HepG2 (cell line): ENCODE measurements around the gene IL17C. TPM values are rescaled to one million over a fixed set of nuclear protein-coding genes. Genes with fewer than 3 reads are reported as not detected.

Source experiments
- ATAC-seq: fragments of 200-7000 bp; cut with Tn5 transposase; 3 replicates; pipeline ENCODE4 v1.9.1; 2020; ENCODE audit warnings: mild to moderate bottlenecking, moderate library complexity
- BruUV-seq: library from RNA; stranded (reverse); fragments of 400-500 nt; replicated peaks from 2 replicates; lab custom pipeline; 2021; lab: Mats Ljungman, UMichigan
- CTCF ChIA-PET: fragments of 300-600 bp; formaldehyde crosslinking; extraction: SDS; loops from one replicate; lab custom pipeline; 2021; ENCODE audit warnings: low total read pairs, inconsistent platforms, low intra/inter-chr PET ratio; lab: Yijun Ruan, JAX
- POLR2A ChIA-PET: fragments of 350-600 bp; sonication (Branson Sonifier 250); formaldehyde crosslinking; loops from one replicate; lab custom pipeline; 2020; ENCODE audit warnings: antibody characterized with exemption, inconsistent platforms; lab: Yijun Ruan, JAX
- DNase-seq: peaks from one replicate; pipeline ENCODE4 v3.0.0-alpha.2; 2015; ENCODE audit warnings: low spot score
- FAIRE-seq: peaks from 3 replicates; lab custom pipeline; 2011; peaks lifted over from hg19 to GRCh38; lab: Jason Lieb, UNC
- H2AFZ ChIP-seq: one replicate; pipeline ENCODE4 v1.6.1; 2011; ENCODE audit warnings: low read length, inconsistent platforms
- H3K27ac ChIP-seq: fragments of 300-600 bp; 3 replicates; pipeline ENCODE4 v1.8.0; 2011; ENCODE audit warnings: mixed run types, mild to moderate bottlenecking, mixed read lengths, low read length, inconsistent platforms; ENCODE audit not compliant: insufficient read depth; ENCODE audit errors: extremely low read length
- H3K27me3 ChIP-seq, 2 experiments: fragments of 200-600 bp in 1 of 2; 2 replicates in 1 of 2; 3 replicates in 1 of 2; pipeline versions ENCODE4 v1.6.0 to v1.8.0; 2011; ENCODE audit warnings: low read length in 2 of 2, mild to moderate bottlenecking in 2 of 2, moderate library complexity in 2 of 2, inconsistent platforms in 1 of 2; ENCODE audit not compliant: insufficient read depth in 2 of 2, control insufficient read depth in 1 of 2
- H3K36me3 ChIP-seq, 2 experiments: fragments of 200-600 bp in 1 of 2; replicated peaks in 1 of 2; 2 replicates in 1 of 2; 3 replicates in 1 of 2; pipeline versions ENCODE4 v1.5.1 to v1.8.0; 2011; ENCODE audit warnings: low read length in 2 of 2, inconsistent platforms in 1 of 2; ENCODE audit not compliant: insufficient read depth in 2 of 2, control insufficient read depth in 1 of 2
- H3K4me1 ChIP-seq: 2 replicates; pipeline ENCODE4 v1.5.1; 2012; ENCODE audit warnings: low read length, inconsistent platforms; ENCODE audit not compliant: insufficient read depth
- H3K4me2 ChIP-seq: 2 replicates; pipeline ENCODE4 v1.6.0; 2011; ENCODE audit warnings: low read depth, low read length, inconsistent platforms
- H3K4me3 ChIP-seq, 3 experiments: fragments of 200-600 bp in 1 of 3; sonication (generic), shearing (Covaris generic) in 1 of 3; replicated peaks in 1 of 3; 2 replicates each; pipeline ENCODE4 v1.5.1; 2011 to 2016; ENCODE audit warnings: low read length in 3 of 3, inconsistent platforms in 2 of 3, low read depth in 2 of 3, mild to moderate bottlenecking in 2 of 3, control low read depth in 1 of 3, mixed read lengths in 1 of 3; ENCODE audit not compliant: insufficient read depth in 1 of 3
- H3K79me2 ChIP-seq: one replicate; pipeline ENCODE4 v1.6.1; 2011; ENCODE audit warnings: low read length, inconsistent platforms; ENCODE audit not compliant: insufficient read depth
- H3K9ac ChIP-seq: 2 replicates; pipeline ENCODE4 v1.6.0; 2011; ENCODE audit warnings: mild to moderate bottlenecking, low read depth, low read length, inconsistent platforms; ENCODE audit not compliant: insufficient read depth
- H3K9me3 ChIP-seq: 2 replicates; pipeline ENCODE4 v1.5.1; 2012; ENCODE audit warnings: mild to moderate bottlenecking, low read length
- H4K20me1 ChIP-seq: 2 replicates; pipeline ENCODE4 v1.6.0; 2011; ENCODE audit warnings: inconsistent platforms, mild to moderate bottlenecking, low read length, moderate library complexity; ENCODE audit not compliant: insufficient read depth
- ETV6 ChIP-seq: sonication (generic); formaldehyde crosslinking; conservative IDR thresholded peaks from 2 replicates; pipeline ENCODE4 v1.4.0; 2020; ENCODE audit warnings: missing genetic modification reagents
- RAD21 ChIP-seq: fragments of 450-650 bp; formaldehyde crosslinking; IDR thresholded peaks from 2 replicates; pipeline ENCODE4 v1.5.0; 2020; ENCODE audit warnings: mild to moderate bottlenecking
- SMAD3 ChIP-seq: sonication (generic); formaldehyde crosslinking; IDR thresholded peaks from 2 replicates; pipeline ENCODE4 v1.4.0; 2020; ENCODE audit warnings: missing genetic modification reagents
- TP53 ChIP-seq: sonication (generic); formaldehyde crosslinking; conservative IDR thresholded peaks from 2 replicates; pipeline ENCODE4 v1.4.0; 2020; ENCODE audit warnings: missing genetic modification reagents
- ZSCAN31 ChIP-seq: sonication (generic); formaldehyde crosslinking; IDR thresholded peaks from 2 replicates; pipeline ENCODE4 v1.5.0; 2020; ENCODE audit warnings: low read depth, mild to moderate bottlenecking, missing genetic modification reagents
- WGBS: methylation state at CpG from one replicate; pipeline ENCODE4 v1.1.6; 2017; ENCODE audit warnings: low lambda C conversion rate; 5-methylcytosine and 5-hydroxymethylcytosine counted together
- in situ Hi-C: cut with HindIII; loops from 2 replicates; pipeline ENCODE4 v1.10.0; 2017; ENCODE audit warnings: low pct_unique_long_range_greater_than_20kb; ENCODE audit not compliant: extremely low pct_ligation_motif_present
- intact Hi-C: fragments of 100-400 bp; cut with micrococcal nuclease; formaldehyde crosslinking; loops from one replicate; pipeline ENCODE4 v1.10.0; 2022; ENCODE audit not compliant: unreplicated experiment
- polyA plus RNA-seq, 8 experiments: library from polyadenylated mRNA; depleted of rRNA in 3 of 8; stranded (reverse) in 7 of 8; unstranded in 1 of 8; fragments of >200 nt; fragmentation: Illumina TruSeq in 4 of 8; extraction: Trizol in 4 of 8; gene quantifications; 2 replicates each; pipeline versions ENCODE4 v1.2.1 to v1.2.3, GENCODE V29; 2011 to 2016; ENCODE audit warnings: low read depth in 4 of 8, missing spikeins in 1 of 8, mixed read lengths in 1 of 8; ENCODE audit not compliant: insufficient read depth in 1 of 8
- total RNA-seq, 5 experiments: library from RNA; depleted of rRNA; stranded (reverse); fragments of >200 nt; fragmentation: Illumina TruSeq; extraction: Trizol; gene quantifications; 2 replicates each; pipeline ENCODE4 v1.2.3, GENCODE V29; 2016; ENCODE audit warnings: low read depth in 1 of 5
- TF ChIP-seq, protein P1 (sequence below): sonication (generic); formaldehyde crosslinking; IDR thresholded peaks from 2 replicates; pipeline ENCODE4 v1.5.0; 2020; ENCODE audit warnings: missing genetic modification reagents, mild to moderate bottlenecking, borderline replicate concordance
- TF ChIP-seq, protein P2 (sequence below): sonication (generic); formaldehyde crosslinking; IDR thresholded peaks from 2 replicates; pipeline ENCODE4 v1.5.0; 2020; ENCODE audit warnings: mild to moderate bottlenecking, missing genetic modification reagents, moderate library complexity
- TF ChIP-seq, protein P3 (sequence below), 2 experiments: IDR thresholded peaks; 2 replicates each; pipeline ENCODE4 v1.6.1; 2011 to 2012; ENCODE audit warnings: low read length in 2 of 2, borderline replicate concordance in 1 of 2, low read depth in 1 of 2, mild to moderate bottlenecking in 1 of 2, moderate library complexity in 1 of 2
- TF ChIP-seq, protein P4 (sequence below): IDR thresholded peaks from 2 replicates; pipeline ENCODE4 v1.6.1; 2016; ENCODE audit warnings: low read depth, missing genetic modification reagents, missing compliant biosample characterization

The IL17C gene
- total and polyA plus RNA-seq, 2 of the 13 experiments (the other 11 are each of a cell fraction or from before 2014, with no cell fraction given): not detected

DNA sequence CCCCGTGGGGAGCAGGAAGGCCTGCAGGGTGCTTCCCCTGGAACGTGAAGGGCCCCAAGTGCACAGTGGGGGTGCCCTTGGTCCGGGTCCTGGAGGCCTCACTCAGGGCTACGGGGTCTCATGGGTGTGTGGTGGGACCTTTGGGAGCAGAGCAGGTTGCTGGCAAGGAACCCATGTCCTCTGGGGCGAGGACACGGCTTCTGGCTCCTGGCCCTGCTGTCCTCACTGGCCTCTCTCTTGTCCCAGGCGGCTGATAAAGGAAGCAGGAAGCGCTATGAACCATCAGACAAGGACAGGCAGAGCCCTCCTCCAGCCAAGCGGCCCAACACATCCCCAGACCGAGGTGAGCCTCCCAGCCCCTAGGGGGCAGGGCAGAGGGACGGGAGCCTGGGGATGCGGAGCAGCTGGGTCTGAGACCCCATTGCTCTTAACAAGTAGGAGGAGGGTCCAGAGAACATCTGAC, 9.8 kb upstream of the IL17C start:
- H3K4me1 ChIP-seq: no peaks in the 10 kb centered on the region
- POLR2A ChIA-PET: no interaction called here
- DNase-seq (peak; percentile 59), ATAC-seq (peak; percentile 83), FAIRE-seq (peak; percentile 76)
- H3K9me3 ChIP-seq: no peaks in the 10 kb centered on the region
- H3K27ac ChIP-seq: no peak overlapping the region
- in situ Hi-C loops (no loop called here), intact Hi-C loops (no loop called here)
- 83% methylated on average over 9 of the region's 12 CpGs for WGBS
- H3K9ac ChIP-seq: no peak overlapping the region
- peaks cover 42 to 90% of the 10 kb centered on the region in 2 experiments for H3K36me3 ChIP-seq
- H3K79me2 ChIP-seq: no peaks in the 10 kb centered on the region
- peaks cover 3% of the 10 kb centered on the region; the same call in 1 of the 2 replicates for H4K20me1 ChIP-seq
- no peak overlapping the region for H2AFZ ChIP-seq
- BruUV-seq: no TSS peak
- H3K27me3 ChIP-seq: no peaks in the 10 kb centered on the region
- no peak overlapping the region for H3K4me3 ChIP-seq
- CTCF ChIA-PET: no interaction called here
- no peak overlapping the region for H3K4me2 ChIP-seq
- TF ChIP-seq, protein P1, sequence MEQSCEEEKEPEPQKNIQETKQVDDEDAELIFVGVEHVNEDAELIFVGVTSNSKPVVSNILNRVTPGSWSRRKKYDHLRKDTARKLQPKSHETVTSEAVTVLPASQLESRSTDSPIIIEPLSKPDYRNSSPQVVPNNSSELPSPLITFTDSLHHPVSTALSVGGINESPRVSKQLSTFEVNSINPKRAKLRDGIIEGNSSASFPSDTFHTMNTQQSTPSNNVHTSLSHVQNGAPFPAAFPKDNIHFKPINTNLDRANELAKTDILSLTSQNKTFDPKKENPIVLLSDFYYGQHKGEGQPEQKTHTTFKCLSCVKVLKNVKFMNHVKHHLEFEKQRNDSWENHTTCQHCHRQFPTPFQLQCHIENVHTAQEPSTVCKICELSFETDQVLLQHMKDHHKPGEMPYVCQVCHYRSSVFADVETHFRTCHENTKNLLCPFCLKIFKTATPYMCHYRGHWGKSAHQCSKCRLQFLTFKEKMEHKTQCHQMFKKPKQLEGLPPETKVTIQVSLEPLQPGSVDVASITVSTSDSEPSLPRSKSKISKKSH: 0 out of 2 replicates have a peak, but pooled peaks have one; percentile 23
- TF ChIP-seq, protein P2, sequence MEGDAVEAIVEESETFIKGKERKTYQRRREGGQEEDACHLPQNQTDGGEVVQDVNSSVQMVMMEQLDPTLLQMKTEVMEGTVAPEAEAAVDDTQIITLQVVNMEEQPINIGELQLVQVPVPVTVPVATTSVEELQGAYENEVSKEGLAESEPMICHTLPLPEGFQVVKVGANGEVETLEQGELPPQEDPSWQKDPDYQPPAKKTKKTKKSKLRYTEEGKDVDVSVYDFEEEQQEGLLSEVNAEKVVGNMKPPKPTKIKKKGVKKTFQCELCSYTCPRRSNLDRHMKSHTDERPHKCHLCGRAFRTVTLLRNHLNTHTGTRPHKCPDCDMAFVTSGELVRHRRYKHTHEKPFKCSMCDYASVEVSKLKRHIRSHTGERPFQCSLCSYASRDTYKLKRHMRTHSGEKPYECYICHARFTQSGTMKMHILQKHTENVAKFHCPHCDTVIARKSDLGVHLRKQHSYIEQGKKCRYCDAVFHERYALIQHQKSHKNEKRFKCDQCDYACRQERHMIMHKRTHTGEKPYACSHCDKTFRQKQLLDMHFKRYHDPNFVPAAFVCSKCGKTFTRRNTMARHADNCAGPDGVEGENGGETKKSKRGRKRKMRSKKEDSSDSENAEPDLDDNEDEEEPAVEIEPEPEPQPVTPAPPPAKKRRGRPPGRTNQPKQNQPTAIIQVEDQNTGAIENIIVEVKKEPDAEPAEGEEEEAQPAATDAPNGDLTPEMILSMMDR: peak; percentile 78
- no peak for TF ChIP-seq TP53
- 0 out of 2 replicates have a peak, but pooled peaks have one; percentile 31 for TF ChIP-seq ZSCAN31 (CRISPR knock-in tag)
- TF ChIP-seq SMAD3: no peak
- TF ChIP-seq, protein P3, sequence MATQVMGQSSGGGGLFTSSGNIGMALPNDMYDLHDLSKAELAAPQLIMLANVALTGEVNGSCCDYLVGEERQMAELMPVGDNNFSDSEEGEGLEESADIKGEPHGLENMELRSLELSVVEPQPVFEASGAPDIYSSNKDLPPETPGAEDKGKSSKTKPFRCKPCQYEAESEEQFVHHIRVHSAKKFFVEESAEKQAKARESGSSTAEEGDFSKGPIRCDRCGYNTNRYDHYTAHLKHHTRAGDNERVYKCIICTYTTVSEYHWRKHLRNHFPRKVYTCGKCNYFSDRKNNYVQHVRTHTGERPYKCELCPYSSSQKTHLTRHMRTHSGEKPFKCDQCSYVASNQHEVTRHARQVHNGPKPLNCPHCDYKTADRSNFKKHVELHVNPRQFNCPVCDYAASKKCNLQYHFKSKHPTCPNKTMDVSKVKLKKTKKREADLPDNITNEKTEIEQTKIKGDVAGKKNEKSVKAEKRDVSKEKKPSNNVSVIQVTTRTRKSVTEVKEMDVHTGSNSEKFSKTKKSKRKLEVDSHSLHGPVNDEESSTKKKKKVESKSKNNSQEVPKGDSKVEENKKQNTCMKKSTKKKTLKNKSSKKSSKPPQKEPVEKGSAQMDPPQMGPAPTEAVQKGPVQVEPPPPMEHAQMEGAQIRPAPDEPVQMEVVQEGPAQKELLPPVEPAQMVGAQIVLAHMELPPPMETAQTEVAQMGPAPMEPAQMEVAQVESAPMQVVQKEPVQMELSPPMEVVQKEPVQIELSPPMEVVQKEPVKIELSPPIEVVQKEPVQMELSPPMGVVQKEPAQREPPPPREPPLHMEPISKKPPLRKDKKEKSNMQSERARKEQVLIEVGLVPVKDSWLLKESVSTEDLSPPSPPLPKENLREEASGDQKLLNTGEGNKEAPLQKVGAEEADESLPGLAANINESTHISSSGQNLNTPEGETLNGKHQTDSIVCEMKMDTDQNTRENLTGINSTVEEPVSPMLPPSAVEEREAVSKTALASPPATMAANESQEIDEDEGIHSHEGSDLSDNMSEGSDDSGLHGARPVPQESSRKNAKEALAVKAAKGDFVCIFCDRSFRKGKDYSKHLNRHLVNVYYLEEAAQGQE (IDR thresholded peaks at IDR 0.05; ENCODE audit: borderline replicate concordance in 1 of 2, low read depth in 1 of 2, low read length in 2 of 2): no peak
- TF ChIP-seq ETV6 (CRISPR knock-in tag): no peak
- TF ChIP-seq RAD21: peak; percentile 39; the same call in 1 of the 2 replicates
- TF ChIP-seq, protein P4, sequence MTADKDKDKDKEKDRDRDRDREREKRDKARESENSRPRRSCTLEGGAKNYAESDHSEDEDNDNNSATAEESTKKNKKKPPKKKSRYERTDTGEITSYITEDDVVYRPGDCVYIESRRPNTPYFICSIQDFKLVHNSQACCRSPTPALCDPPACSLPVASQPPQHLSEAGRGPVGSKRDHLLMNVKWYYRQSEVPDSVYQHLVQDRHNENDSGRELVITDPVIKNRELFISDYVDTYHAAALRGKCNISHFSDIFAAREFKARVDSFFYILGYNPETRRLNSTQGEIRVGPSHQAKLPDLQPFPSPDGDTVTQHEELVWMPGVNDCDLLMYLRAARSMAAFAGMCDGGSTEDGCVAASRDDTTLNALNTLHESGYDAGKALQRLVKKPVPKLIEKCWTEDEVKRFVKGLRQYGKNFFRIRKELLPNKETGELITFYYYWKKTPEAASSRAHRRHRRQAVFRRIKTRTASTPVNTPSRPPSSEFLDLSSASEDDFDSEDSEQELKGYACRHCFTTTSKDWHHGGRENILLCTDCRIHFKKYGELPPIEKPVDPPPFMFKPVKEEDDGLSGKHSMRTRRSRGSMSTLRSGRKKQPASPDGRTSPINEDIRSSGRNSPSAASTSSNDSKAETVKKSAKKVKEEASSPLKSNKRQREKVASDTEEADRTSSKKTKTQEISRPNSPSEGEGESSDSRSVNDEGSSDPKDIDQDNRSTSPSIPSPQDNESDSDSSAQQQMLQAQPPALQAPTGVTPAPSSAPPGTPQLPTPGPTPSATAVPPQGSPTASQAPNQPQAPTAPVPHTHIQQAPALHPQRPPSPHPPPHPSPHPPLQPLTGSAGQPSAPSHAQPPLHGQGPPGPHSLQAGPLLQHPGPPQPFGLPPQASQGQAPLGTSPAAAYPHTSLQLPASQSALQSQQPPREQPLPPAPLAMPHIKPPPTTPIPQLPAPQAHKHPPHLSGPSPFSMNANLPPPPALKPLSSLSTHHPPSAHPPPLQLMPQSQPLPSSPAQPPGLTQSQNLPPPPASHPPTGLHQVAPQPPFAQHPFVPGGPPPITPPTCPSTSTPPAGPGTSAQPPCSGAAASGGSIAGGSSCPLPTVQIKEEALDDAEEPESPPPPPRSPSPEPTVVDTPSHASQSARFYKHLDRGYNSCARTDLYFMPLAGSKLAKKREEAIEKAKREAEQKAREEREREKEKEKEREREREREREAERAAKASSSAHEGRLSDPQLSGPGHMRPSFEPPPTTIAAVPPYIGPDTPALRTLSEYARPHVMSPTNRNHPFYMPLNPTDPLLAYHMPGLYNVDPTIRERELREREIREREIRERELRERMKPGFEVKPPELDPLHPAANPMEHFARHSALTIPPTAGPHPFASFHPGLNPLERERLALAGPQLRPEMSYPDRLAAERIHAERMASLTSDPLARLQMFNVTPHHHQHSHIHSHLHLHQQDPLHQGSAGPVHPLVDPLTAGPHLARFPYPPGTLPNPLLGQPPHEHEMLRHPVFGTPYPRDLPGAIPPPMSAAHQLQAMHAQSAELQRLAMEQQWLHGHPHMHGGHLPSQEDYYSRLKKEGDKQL (CRISPR knock-in tag): no peak
